HG02884 (cell line): Measurements from ENCODE around the gene ZDHHC1.

Experiments used
- ATAC-seq: cut with Tn5 transposase; IDR thresholded peaks from one replicate; pipeline ENCODE4 v1.9.1; 2021; ENCODE audit warnings: mild to moderate bottlenecking, moderate library complexity; ENCODE audit not compliant: unreplicated experiment

ZDHHC1 gene

GRCh38 chr16:67447508-67448076 lies 31.3 kb upstream of the ZDHHC1 start:
- no peak for ATAC-seq

DNA sequence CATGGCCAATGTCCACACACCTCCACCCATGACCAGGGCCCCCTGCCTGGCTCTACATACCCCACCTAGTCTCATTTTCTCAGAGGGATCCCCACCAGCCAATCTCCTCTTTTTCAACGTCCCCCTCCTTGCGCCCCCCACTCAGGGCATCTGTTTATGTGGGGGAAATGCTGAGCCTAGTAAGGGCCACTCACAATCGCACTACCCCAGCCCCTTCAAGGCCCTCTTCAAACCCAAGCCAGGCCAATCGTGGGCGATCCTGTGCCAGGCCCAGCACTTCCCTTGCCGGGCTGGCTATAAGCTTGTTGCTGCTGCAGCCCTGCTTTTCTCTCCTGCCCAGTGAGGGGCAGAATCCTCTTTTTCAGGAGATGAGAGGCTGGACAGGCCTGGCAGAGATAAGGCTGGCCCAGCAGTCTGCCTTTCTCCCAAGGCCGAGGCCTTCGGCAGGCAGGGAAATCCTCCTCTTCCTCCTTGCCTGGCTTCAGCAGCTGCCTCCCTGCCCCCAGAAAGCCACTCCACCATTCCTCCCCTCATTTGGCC lies 30.8 kb upstream of the ZDHHC1 start:
- ATAC-seq, result no peak

DNA sequence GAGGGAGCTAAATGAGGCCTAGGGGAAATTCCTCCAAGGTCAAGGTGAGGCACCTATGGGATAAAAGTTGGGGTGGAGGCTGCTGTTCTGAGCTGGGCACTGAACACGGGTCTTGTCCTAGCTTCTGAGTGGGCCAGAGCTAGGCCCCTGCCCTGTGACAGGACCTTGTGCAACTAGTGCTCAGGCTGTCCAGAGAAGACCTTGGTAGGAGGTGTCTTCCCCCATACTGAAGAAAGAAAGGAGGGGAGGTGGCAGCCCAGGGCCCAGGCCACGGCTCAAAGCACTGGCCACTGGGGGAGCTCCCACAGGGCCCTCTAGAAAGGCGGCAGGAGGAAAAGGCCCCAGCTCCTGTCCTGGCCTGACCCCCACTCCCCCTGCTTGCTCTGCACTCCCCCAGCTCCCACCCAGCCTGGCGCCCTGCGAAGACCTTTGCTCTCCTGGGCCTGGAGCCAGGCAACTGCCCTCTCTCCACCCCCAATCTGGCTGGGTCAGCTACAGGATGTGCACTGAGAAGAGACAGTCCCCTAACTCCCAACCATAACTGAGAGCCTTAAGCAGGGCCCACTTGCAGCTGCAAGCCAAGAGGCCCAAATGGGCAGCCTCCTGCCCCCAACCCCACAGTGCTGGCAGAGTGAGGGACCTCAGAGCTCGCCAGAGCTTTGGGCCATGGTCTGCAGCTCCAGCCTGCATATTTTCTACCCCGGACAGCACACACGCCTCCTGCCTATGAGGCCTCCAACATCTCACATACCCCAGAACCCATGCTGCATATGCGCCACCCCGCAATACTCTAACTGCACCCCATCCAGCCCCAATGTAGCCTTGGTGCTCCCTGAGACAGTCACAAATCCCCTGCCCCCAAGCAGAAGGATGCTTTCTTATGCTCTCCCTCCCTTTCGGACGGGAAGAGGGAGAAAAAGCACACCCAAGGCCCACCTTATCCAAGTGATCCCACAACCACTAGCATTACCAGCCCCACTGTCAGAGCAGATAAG lies 29.9 kb upstream of the ZDHHC1 start:
- ATAC-seq, result no peak

DNA sequence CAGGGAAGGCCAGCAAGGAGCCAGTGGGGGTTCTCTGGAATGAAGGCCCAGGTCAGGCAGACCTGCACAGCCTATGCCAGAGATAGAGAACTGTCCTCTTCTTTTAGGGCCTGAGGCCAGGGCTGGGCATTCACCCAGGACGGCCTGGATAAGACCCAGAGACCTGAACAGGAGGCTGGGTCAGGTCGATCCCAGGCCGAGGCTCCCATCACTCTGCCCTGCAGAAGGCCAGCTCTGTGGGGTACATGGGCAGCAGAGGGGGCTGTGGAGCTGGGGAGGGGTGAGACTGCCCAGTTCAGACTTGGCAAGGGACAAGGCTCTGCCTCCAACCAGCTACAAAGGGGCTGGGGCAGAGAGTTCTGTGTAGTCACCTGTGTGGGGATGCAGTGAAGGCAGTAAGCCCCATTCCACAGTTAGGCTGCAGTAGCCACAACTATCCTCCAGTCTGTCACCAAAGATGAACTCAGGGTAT lies 29.2 kb upstream of the ZDHHC1 start:
- ATAC-seq, result no peak

DNA sequence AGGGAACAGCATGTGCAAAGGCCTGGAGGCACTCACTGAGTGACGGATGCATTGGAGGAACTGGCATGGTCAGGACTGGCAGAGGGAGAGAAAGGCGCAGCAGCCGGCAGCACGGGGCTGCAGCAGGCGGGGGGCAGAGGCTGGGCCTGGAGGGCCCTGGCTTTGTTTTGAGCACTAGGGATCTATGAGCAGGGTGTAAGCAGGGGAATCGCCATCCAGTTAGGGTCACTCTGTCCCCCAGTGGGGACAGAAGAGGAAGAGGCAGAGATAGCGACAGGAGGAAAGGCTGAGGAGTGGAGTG lies 28.8 kb upstream of the ZDHHC1 start:
- no peak for ATAC-seq

DNA sequence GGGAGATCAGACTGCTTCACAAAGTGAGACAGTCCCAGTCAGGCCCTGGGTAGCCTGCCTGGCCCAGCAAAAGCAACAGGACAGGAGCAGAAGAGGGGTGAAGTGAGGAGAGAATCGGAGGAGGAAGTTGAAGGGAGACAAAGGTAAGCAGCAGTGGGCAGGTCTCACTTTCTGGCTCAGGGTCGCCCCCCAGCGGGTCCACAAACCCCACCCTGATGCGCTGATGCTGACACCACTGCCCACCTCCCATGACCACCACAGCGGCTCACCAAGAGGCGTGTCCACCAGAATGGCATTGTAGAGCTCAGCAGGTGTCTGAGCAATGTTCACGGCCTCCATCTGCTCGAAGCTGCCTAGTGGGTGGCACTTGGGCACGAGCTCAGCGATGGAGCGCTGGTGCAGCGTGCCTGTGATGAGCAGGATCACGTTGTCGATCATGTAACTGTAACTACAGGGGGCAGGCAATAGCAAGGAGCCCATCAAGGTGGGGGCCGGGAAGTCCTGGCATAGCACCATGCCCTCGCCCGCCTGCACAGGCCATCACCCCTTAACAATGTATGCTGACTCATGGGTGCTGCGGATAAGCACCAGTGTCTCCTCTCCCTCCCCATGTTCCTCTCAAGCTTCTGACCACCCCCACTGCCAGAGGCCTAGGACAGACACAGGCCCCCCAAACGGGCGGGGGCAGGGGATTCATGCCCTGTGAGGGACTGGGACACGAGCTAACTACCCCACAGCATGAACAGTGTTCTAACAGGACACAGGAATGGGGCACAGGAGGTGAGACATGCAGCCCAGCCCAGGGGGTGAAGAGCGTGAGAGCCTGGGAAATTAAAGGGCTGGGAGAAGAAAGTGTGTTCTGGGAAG lies 28.2 kb upstream of the ZDHHC1 start:
- ATAC-seq, result no peak

- ATAC-seq, result no peak
Measured at GRCh38 chr16:67443265-67443664, 27.0 kb upstream of the ZDHHC1 start.

DNA sequence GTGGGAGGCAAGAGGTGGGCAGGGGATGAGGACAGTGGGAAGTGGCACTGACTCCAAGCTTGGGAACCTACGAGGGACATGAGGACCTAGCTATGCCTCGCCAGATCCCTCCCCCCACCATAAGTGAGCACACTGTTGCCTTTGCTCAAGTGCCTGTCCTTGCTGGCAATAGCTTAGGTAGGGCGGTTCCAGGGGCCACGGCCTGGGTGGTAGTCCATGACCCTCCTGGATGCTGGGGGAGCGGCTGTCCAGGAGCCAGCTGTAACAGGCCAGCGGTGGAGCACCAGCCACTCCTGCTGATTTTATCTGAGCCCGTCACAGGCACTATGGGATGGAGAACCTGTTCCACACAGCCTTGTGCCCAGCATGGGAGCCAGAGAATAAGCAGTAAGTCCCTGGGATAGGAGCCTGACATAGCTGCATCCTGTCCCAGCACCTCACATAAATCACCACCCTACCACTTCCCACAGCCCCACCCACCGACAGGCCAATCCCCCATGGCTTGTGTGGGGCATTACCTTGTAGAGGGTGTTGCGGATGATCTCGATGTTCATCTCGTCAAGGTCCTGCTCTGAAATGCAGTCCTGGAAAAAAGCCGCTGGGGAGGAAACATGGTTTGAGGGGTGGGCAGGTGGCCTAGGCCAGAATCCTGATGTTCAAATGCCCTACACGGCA lies 26.4 kb upstream of the ZDHHC1 start:
- ATAC-seq, result no peak

DNA sequence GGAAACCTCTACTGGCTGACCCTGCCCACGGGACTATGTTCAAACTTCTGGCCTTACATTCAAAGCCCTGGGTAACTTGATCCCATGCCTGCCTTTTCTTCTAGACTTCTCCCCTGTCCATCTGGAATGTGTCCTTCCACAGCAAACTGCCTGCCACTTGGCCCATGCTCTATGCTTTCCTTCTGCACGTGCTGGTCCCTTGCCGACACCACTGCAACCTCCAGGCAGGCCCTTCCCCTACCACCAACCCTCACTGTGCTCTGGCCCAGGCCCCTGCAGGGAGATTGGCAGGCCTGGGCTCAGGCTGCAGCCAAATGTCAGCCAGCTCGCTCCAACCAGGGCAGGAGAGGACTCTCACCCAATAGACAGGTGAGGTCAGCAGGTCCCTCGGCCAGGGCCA lies 25.6 kb upstream of the ZDHHC1 start:
- no peak for ATAC-seq

DNA sequence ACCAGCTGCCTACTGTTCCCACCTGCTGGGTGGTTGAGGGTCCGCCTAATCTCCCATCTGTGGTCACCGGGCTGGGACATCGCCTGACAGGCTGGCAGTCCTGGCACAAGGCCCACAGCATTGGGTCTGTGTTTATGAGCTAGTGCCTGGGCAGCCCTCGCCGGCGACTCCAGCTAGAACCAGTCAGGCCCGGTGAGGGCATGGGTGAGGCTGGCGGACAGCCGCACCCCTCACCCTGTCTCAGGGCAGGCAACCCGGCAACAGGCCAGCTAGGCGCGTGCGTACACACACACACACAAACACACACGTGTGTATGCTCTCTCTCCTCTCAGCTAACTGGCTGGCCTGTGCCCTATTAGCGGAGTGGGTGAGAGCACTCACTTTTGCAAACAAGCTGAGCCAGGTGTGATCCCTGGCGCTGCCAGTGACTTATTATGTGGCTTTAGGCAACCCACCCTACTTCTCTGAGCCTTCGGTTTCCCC lies 25.0 kb upstream of the ZDHHC1 start:
- ATAC-seq, result no peak

DNA sequence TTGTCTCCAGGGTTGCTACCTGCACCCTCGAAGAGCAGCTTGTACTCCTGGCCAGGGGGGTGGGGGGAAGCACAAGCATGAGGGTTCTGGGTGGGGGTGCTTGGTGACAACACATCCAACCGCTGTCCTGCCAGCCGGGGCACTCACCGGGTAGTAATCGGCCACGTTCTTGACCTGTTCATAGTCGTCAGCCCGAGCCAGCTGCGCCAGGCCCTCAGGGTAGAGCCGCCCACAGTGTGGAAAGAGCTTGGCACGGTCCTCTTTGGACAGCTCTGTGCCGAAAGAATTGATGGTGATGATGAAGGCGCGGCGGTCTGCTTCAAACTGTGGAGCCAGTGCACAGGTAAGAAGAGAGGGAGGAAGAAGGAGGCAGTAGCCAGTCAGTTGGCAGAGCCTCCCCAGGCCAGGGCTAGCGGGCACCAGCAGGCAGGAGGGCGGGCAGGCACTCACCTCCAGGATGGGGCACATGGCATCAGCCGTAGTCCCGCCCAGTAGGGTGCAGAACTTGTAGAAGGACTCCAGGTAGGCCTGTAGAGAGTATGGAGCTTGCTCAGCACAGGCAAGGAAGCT lies 22.6 kb upstream of the ZDHHC1 start:
- no peak for ATAC-seq

GRCh38 chr16:67438098-67438791 lies 22.0 kb upstream of the ZDHHC1 start:
- ATAC-seq, result no peak

DNA sequence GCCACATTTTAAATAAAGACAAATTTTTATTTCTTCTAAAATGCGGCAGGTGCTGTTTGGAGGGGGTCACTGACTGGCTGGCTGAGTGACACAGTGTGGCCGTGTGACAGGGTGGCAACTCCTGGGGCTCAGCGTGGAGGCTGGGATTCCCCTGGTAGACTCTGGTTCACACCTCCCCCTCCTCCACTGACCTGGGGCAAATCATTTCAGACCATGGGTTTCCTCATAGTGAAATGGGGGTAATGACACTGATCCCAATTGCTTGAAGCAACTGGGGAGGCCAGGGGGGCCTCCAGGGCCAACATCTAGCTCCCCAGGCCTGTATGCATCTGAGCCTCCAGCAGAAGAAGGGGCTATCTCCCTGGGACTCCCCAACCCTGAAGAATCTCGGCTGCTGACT lies 21.2 kb upstream of the ZDHHC1 start:
- no peak for ATAC-seq

DNA sequence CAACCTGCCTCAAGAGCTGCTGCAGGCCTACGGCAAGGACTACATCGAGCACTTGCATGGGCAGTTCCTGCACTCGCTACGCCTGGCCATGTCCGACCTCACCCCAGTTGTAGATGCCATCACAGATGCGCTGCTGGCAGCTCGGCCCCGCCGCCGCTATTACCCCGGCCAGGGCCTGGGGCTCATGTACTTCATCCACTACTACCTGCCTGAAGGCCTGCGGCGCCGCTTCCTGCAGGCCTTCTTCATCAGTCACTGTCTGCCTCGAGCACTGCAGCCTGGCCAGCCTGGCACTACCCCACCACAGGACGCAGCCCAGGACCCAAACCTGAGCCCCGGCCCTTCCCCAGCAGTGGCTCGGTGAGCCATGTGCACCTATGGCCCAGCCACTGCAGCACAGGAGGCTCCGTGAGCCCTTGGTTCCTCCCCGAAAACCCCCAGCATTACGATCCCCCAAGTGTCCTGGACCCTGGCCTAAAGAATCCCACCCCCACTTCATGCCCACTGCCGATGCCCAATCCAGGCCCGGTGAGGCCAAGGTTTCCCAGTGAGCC lies 20.4 kb upstream of the ZDHHC1 start:
- no peak for ATAC-seq

DNA sequence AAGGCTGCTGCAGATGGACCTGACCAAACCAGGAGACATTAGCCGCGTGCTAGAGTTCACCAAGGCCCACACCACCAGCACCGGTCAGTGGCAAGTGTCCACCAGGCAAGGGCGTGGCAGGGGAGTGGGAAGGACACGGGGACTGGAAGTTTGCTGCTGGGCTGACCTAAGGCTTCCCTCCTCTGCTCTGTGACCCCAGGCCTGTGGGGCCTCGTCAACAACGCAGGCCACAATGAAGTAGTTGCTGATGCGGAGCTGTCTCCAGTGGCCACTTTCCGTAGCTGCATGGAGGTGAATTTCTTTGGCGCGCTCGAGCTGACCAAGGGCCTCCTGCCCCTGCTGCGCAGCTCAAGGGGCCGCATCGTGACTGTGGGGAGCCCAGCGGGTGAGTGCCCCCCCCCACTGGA lies 19.5 kb upstream of the ZDHHC1 start:
- ATAC-seq, result no peak

- ATAC-seq, result no peak
Measured at GRCh38 chr16:67433131-67433719, 16.9 kb upstream of the ZDHHC1 start.

DNA sequence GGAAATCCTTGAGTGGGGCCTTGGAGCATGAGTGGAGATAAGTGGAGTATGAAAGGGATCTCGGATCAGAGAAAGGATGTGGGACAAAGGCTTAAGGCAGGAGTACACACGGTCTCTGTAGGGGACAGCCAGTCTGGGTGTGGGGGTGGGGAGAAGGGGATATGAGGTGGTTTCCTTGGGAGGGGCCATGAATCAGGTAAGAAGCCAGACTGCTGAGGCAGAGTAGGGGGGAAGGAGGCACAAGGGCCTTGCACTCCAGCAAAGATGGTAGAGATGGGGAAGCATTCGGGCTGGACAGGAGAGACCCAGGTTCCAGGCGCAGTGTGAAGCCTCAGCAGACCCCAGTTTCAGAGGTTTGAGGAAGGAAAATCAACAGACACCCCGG lies 16.2 kb upstream of the ZDHHC1 start:
- no peak for ATAC-seq

DNA sequence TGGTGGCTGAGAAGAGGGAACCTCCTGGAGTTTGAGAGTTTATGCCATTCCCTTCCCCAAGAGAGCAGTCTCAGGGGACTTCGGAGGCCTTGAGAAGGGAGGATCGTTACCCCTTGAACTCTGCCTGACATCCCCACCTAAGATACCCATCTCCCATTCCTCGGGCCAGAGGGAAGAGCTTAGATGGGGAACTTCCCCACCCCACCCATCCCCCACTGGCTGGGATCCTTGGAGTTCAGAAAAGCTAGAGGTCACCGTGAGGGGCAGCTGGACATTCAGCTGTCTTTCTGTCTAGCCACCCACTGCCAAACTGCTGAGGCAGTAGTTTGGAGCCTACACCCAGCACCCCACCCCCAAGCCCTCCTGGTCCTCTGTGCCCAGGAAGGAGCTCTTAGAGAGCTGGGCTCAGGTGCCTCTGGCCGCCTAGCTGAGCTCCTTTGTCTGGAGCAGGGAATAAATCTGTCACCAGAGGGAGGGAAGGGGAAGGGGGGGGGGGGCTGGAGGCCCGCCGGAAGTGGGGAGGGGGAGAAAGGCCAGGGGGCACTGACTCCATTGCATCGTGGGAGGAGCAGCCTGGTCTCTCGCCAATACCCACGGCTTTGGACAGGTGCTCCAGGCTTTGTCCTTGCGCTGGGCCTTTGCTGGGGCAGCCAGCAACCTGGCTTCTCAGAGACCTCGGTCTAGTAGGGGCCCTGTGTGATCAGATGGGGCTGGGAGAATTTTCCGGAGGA lies 15.7 kb upstream of the ZDHHC1 start:
- no peak for ATAC-seq
